Effector memory CD4-positive, alpha-beta T cell (primary cell): ENCODE measurements around the gene KRTAP5-2.

Source experiments
- DNase-seq, 3 donors: peaks; one replicate each; pipeline ENCODE4 v3.0.0-alpha.2; 2020
- H3K27ac ChIP-seq: 2 replicates; pipeline ENCODE4 v1.7.0; 2013; ENCODE audit warnings: mild to moderate bottlenecking, low read length, moderate library complexity; ENCODE audit not compliant: insufficient read depth, poor library complexity, severe bottlenecking
- H3K27me3 ChIP-seq: replicated peaks from 2 replicates; pipeline ENCODE4 v1.7.0; 2013; ENCODE audit warnings: mild to moderate bottlenecking, low read length; ENCODE audit not compliant: insufficient read depth, control insufficient read depth, poor library complexity, severe bottlenecking
- H3K36me3 ChIP-seq: 2 replicates; pipeline ENCODE4 v1.7.0; 2013; ENCODE audit warnings: mild to moderate bottlenecking, low read length, moderate library complexity; ENCODE audit not compliant: control insufficient read depth, insufficient read depth
- H3K4me1 ChIP-seq: 2 replicates; pipeline ENCODE4 v1.7.0; 2013; ENCODE audit warnings: low read length, mild to moderate bottlenecking; ENCODE audit not compliant: control insufficient read depth, insufficient read depth, poor library complexity, severe bottlenecking
- H3K4me3 ChIP-seq: 2 replicates; pipeline ENCODE4 v1.7.0; 2013; ENCODE audit warnings: low read length, low read depth, mild to moderate bottlenecking; ENCODE audit not compliant: insufficient read depth, poor library complexity, severe bottlenecking
- H3K9me3 ChIP-seq: 2 replicates; pipeline ENCODE4 v1.7.0; 2013; ENCODE audit warnings: mild to moderate bottlenecking, low read length, moderate library complexity; ENCODE audit not compliant: control insufficient read depth

Gene KRTAP5-2

DNA sequence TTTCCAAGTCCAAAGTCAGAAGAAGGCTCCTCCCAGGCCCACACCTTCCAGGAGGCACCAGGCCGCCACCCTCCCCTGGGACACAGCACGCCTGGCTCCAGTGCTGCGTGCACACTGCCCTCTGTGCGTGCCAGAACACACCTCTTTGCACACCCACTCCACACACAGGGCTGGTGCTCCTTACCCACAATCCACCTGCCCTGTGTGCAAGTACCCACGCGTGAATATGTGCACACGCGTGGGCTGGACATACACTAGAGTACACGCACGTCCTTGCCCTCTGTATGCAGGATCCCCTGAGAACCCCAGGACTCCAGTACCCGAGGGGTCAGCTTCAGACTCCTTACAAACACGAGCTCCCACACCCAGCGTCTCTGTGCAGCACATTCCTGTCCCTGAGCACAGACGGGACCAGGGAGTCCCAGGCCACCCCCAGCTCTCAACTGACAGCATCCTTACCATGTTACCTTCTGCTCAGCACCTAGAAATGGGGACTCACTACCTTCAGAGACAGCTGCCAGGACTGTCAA is 28.8 kb downstream of the KRTAP5-2 start:
- no peak overlapping the region for H3K27ac ChIP-seq
- no peaks in the 10 kb centered on the region for H3K36me3 ChIP-seq
- no peaks in the 10 kb centered on the region for H3K27me3 ChIP-seq
- no peaks in the 10 kb centered on the region for H3K9me3 ChIP-seq
- H3K4me1 ChIP-seq = peaks cover 25% of the 10 kb centered on the region
- no peak overlapping the region for H3K4me3 ChIP-seq
- DNase-seq = no peak

DNA sequence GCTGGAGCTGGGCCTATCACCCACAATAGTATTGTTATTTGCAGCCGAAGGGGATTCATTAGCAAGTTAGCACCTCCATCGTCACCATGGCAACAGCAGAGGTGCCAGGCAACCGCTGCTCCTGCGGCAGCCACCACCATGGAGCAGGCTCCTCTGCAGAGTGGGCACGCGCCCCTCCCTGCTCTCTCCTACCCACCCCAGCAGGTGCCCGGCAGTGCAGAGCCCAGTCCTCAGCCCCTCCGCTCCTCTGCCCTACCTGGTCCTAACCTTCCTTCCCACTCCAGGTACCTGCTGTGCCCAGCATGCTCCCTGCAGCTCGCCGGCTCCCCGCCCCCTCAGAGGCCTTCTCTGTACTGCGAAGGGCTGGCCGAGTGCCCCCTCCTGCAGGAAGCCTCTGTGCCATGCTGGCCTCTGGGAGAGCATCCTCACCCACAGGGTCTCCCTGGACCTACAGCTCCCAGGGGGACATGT is 29.6 kb downstream of the KRTAP5-2 start:
- Histone ChIP-seq H3K27ac (no peak overlapping the region), H3K9me3 (no peaks in the 10 kb centered on the region), H3K36me3 (no peaks in the 10 kb centered on the region), H3K27me3 (no peaks in the 10 kb centered on the region), H3K4me3 (no peak overlapping the region), H3K4me1 (peaks cover 16% of the 10 kb centered on the region)
- DNase-seq = peak; percentile 34 to 44 (median 38)

DNA sequence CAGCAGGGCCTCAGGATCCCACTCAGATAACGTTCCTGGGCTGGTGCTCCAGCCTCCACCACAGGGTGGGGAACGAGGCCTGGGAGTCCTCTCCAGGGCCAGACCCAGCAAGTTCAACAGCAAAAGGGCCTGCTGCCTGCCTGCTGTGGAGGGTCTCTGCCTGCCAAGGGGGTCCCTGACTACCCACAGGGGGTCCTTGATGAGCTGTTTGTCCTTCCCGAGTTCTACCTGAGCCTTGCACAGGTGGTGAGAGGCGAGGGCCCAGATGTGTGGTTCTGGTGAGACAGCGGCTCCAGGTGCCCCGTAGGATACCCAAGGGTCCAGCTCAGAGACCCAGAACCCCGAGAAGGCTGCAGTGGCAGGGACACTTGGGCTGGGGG is 30.4 kb downstream of the KRTAP5-2 start:
- Histone ChIP-seq H3K4me3 (no peak overlapping the region), H3K27me3 (no peaks in the 10 kb centered on the region), H3K9me3 (no peaks in the 10 kb centered on the region), H3K36me3 (no peaks in the 10 kb centered on the region), H3K27ac (no peak overlapping the region), H3K4me1 (peaks cover 10% of the 10 kb centered on the region)
- DNase-seq = no peak

DNA sequence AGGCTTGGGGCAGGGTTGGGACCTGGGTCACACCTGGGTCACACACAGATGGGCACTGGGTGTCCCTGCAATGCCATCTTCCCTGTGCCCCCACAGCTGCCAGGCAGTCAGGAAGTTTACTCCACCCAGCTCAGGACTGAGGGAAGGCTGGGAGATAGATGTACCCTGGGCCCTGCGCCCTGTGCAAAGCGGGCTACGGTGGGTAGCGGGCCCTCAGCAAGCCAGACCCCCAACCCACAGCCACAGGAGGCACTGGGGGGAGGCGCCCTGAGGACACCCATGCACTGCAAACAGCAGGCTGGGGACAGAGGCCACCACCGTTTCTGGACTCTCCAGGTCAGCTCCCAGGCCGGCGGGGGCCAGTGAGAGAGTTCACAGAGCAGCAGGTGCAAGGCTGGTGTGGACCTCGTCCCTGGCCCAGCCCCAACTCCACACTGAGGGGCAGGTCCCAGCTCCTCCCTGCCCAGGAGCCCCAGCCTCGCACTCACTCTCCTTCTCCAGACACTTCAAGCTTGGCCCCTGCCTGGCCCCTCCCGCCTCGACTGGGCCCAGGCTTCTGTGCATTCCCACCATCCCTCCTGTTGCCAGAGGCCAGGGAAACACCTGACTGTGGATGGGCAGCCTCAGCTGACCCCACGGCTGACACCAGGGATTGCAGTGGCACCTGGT is 30.9 kb downstream of the KRTAP5-2 start:
- H3K27ac ChIP-seq = no peak overlapping the region
- H3K36me3 ChIP-seq = no peaks in the 10 kb centered on the region
- H3K27me3 ChIP-seq = no peaks in the 10 kb centered on the region
- no peak for DNase-seq
- H3K4me3 ChIP-seq = no peak overlapping the region
- peaks cover 10% of the 10 kb centered on the region for H3K4me1 ChIP-seq
- no peaks in the 10 kb centered on the region for H3K9me3 ChIP-seq

DNA sequence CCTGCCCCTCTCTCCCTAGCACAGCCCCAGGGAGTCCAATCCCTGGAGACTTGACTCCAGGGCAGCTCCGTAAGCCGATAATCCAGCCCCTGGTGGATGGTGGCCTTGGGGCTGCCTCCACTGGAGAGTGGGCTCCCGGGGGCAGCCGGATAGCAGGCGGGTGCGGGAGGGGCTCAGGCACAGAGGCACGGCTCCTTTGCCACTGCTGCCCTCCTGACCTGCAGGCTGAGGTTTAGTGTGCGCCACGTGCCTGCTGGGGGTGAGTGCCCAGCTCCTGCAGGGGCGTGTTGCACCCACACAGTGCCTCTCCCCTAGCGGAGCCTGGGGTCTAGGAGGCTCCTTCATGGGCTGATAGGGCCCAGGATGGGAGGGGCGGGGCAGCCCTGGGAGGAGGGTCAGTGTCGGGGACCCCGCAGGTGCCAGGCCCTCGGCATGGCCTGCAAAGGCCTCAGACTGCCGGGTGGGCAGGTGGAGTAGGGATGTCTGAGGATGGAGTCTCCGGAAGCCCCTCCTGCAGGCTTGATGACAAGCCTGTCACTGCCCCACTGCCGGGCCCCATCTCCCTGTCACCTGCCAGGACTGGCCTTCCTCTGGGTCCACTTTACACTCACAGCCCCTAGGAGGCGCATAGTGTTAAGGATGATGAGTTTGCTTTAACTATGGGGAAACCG is 31.6 kb downstream of the KRTAP5-2 start:
- no peak overlapping the region for H3K27ac ChIP-seq
- no peaks in the 10 kb centered on the region for H3K27me3 ChIP-seq
- peaks cover 10% of the 10 kb centered on the region for H3K4me1 ChIP-seq
- H3K9me3 ChIP-seq = no peaks in the 10 kb centered on the region
- no peak for DNase-seq
- no peaks in the 10 kb centered on the region for H3K36me3 ChIP-seq
- H3K4me3 ChIP-seq = no peak overlapping the region

DNA sequence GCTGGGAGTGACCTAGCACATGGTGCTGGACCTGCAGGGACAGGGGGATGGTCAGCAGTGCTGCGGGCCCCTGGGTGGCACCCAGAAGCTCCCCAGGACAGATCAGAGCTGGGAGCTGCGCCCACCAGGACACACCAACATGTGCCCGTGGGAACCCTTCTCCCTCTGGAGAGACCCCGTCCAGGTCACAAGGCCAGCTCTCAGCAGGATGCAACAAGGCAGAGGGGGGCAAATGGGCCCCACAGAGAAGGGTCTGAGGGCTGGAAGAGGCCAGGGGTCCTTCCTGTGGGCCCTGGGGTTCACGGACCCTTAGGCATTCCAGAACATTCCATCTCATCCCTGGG is 32.2 kb downstream of the KRTAP5-2 start:
- no peak for DNase-seq
- Histone ChIP-seq H3K27me3 (no peaks in the 10 kb centered on the region), H3K4me1 (peaks cover 4% of the 10 kb centered on the region)

DNA sequence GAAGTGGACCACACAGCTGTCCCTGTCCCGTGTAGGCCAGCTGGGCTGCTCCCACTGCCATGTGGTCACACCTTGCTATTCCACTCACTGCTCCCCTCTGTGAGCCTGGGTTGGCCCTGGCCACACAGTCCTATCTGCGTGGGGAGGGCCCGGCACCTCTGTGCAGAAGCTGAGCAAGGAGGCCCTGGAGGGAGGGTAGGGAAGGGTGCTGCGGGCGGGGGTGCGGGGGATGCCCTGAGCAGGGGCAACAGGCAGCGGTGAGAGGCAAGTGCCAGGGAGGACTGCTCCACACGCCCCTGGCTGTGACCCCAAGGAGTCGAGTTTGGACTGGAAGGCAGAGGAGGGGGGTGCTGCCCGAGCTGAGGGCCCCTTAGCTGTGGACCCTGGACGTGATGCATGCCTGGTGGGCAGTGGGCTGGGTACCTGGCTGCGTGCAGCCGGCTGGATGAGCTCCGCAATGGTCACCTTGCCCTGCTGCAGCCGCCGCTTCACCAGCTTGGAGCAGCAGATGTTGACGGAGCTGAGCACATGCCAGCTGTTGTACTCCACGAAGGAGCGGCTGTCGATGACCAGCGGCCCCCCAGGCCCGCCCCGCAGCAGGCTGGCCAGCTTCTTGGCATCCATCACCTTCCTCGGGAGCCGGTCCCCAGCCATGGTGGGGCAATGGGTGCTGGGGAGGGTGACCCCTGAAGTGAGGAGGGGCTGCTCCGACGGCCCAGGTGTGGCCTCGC is 32.8 kb downstream of the KRTAP5-2 start:
- no peaks in the 10 kb centered on the region for H3K27me3 ChIP-seq
- H3K36me3 ChIP-seq = no peaks in the 10 kb centered on the region
- no peaks in the 10 kb centered on the region for H3K9me3 ChIP-seq
- H3K27ac ChIP-seq = no peak overlapping the region
- H3K4me1 ChIP-seq = no peaks in the 10 kb centered on the region
- DNase-seq = no peak
- H3K4me3 ChIP-seq = no peak overlapping the region

More for the DNA sequence above, 32.2 kb downstream of the KRTAP5-2 start:
- H3K4me3 ChIP-seq = no peak overlapping the region
- no peaks in the 10 kb centered on the region for H3K36me3 ChIP-seq
- no peak overlapping the region for H3K27ac ChIP-seq
- no peaks in the 10 kb centered on the region for H3K9me3 ChIP-seq

DNA sequence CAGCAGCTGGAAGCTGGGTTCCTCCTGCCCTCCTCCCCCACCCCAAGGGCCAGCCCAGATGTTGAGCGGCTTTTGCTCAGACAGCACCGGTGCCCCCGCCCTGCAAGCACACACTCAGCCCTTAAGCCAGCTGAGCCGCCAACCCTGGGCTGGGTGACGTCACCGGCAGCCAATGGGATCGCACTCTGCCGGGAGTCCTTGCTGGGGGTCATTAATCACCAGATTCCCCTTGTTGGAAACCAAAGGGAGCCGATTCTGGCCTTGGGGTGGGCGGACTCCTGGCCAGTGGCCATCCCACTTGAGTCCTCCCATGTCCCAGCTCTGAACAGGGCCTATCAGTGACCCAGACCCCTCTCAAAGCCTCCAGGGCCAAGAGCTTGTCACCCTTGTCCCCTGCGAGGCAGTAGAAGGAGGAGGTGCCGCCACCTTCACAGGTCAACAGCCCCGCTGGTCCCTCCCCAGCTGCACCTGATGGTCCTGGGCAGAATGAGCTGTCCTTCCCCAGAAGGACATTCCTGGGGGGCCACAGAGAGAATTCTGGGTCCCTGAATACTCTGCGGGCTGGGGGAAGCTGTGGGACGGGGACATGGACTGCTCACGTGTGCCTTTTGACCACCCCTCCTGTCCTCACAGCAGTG is 33.4 kb downstream of the KRTAP5-2 start:
- no peak for DNase-seq
- H3K27me3 ChIP-seq = no peaks in the 10 kb centered on the region
- H3K4me3 ChIP-seq = no peak overlapping the region
- no peaks in the 10 kb centered on the region for H3K4me1 ChIP-seq
- H3K36me3 ChIP-seq = no peaks in the 10 kb centered on the region
- H3K27ac ChIP-seq = no peak overlapping the region
- H3K9me3 ChIP-seq = no peaks in the 10 kb centered on the region

DNA sequence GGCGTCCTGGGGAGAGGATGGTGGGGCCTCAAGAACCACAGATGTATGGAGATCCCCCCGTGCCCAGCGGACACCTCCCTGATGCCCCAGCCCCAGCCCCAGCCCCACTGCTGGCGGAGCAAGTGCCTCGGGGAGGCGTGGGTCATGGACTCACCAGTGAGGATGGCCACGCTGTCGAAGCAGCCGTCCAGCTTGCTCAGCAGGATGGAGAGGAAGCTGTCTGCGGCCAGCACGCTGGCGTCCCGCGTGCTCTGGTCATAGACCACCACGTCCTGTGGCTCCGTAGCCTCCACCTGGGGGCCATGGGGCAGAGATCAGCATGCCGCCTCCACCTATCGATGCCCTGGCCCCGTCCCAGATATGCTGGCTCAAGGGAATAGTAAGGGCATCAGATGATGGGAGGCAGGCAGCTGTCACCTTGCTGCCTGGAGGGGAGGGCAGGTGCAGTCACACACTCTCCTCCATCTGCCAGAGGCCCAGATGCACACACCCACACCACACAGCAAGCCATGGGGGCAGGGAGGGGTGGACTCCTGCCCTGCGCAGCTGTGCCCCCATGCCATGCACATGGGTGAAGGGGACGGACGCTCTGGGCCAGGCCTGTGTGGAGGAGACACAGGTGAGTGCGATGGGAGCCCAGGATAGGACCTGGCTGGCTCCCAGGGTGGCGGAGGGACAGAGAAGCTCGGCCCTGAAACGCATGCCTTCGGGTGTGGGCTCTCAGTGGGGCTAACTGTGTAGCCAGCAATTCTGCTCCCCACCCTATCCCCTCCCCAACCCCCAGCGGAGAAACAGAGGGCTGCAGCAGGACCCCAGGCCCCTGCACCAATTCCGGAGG is 34.2 kb downstream of the KRTAP5-2 start:
- no peak for DNase-seq
- H3K36me3 ChIP-seq = no peaks in the 10 kb centered on the region
- no peaks in the 10 kb centered on the region for H3K4me1 ChIP-seq
- no peaks in the 10 kb centered on the region for H3K27me3 ChIP-seq
- H3K4me3 ChIP-seq = no peak overlapping the region
- H3K9me3 ChIP-seq = no peaks in the 10 kb centered on the region
- H3K27ac ChIP-seq = no peak overlapping the region
